Measurements from ENCODE around the gene PTPRC. TPM values are rescaled to one million over a fixed set of nuclear protein-coding genes. Genes with fewer than 3 reads are reported as not detected.

PTPRC gene
- total RNA-seq, 2 donors from 2014 or later = 27.1 to 86.8 TPM

DNA sequence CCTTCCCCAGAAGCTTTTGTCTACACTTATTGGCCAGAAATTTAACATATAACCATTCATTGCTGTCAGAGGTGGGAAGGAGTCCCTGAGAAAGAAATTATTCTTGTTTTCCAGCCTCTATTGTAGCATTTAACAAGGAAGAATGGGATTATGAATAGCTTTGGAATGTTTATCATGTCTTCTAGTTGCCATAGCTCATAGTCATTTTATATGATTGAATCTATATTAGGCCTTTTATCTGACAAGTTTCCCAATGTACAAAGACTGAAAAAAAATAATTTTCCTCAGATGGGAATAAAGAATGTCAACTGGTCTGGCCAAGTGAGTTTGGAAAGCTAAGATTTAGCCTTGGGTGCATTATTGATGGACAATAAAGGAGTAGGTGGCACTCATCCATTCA, 28.3 kb downstream of the PTPRC start:
- no peaks in the 10 kb centered on the region for H3K9me3 ChIP-seq
- TF ChIP-seq, protein P1, sequence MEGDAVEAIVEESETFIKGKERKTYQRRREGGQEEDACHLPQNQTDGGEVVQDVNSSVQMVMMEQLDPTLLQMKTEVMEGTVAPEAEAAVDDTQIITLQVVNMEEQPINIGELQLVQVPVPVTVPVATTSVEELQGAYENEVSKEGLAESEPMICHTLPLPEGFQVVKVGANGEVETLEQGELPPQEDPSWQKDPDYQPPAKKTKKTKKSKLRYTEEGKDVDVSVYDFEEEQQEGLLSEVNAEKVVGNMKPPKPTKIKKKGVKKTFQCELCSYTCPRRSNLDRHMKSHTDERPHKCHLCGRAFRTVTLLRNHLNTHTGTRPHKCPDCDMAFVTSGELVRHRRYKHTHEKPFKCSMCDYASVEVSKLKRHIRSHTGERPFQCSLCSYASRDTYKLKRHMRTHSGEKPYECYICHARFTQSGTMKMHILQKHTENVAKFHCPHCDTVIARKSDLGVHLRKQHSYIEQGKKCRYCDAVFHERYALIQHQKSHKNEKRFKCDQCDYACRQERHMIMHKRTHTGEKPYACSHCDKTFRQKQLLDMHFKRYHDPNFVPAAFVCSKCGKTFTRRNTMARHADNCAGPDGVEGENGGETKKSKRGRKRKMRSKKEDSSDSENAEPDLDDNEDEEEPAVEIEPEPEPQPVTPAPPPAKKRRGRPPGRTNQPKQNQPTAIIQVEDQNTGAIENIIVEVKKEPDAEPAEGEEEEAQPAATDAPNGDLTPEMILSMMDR (IDR thresholded peaks at IDR 0.05) = no peak
- H3K4me3 ChIP-seq = no peak overlapping the region

DNA sequence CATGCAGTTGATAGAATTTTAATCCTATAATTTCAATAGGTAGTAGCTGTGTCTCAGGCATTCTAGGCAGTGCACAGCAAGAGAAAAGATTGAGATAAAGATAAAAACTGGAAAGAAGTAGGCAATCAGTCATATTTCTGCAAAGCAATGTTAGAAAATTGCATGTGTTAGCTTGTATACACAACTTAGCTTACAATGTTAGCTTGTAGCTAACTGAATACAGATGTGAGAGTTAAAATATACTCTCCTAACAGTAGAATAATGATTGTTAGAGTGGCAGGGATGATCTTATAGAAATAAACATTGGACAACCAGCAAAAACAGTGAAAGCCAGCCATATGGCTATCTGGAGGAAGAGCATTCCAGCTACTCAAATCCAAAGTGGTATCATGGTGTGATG, 29.0 kb downstream of the PTPRC start:
- Histone ChIP-seq H3K27ac (no peak overlapping the region), H3K4me1 (ENCODE audit: control insufficient read depth in 1 of 2, low read depth in 2 of 2) (no peaks in the 10 kb centered on the region), H3K36me3 (no peaks in the 10 kb centered on the region), H3K9me3 (no peaks in the 10 kb centered on the region), H3K4me3 (no peak overlapping the region), H3K27me3 (replicated peaks; ENCODE audit: insufficient read depth) (no peaks in the 10 kb centered on the region)
- DNase-seq (ENCODE audit: low spot score) = no peak
- ATAC-seq (ENCODE audit: insufficient number of reproducible peaks, low FRiP score, low read depth) = no peak
- TF ChIP-seq, protein P1 (IDR thresholded peaks at IDR 0.05) = no peak

More for the DNA sequence above, 28.3 kb downstream of the PTPRC start:
- ATAC-seq (ENCODE audit: insufficient number of reproducible peaks, low FRiP score, low read depth) (no peak), DNase-seq (ENCODE audit: low spot score) (no peak)
- Histone ChIP-seq H3K27ac (no peak overlapping the region), H3K36me3 (no peaks in the 10 kb centered on the region), H3K4me1 (ENCODE audit: control insufficient read depth in 1 of 2, low read depth in 2 of 2) (no peaks in the 10 kb centered on the region), H3K27me3 (replicated peaks; ENCODE audit: insufficient read depth) (no peaks in the 10 kb centered on the region)

DNA sequence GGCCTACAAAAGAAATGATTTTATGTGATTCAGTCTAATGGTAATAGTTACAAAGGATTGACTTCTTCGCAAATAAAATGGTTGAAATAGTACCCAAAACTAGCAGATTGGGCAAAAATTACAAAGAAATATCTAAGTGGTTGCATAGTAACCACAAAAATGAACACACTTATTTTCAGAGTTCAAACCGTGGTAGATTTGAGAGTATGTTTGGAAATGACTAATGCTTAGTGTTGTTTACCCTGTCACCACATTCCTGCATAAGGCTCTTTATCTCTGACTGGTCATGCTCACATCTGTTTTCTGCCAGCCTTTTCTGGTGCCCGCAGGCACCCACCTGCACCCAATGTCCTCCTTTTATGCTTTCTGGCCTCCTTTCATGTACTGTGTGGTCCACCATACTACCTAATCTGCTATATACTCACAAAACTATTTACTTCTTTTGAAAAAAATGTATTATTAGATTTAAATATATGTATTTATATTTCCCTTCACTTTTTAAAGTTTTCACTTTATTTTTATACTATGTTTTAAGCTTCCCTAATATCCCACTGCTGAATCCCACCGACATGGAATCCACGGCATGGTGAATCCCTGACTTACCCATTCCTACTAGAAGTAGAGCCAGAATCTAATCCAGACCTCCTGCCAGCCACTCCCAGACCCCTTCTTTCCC, 30.3 kb downstream of the PTPRC start:
- TF ChIP-seq, protein P1 (IDR thresholded peaks at IDR 0.05) = no peak

DNA sequence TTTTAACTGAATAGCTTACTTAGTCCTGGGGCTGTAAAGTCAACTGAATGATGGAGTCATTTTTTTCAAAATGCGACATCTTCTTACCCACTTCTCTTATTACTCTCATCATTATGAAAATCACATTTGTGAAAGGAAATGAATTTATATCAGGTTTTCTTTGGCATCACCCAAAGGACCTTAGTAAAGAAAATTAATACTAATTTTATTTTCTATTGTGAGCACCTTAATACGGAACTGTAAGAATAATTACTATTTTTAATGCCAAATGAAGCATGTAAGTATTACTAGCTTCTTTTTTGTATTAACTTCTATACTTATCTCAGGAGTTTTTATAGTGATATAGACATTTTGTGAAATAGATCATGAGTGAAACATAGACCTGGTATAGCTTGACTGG, 30.9 kb downstream of the PTPRC start:
- TF ChIP-seq, protein P1 (IDR thresholded peaks at IDR 0.05) = no peak
- H3K27me3 ChIP-seq (replicated peaks; ENCODE audit: insufficient read depth) = no peaks in the 10 kb centered on the region
- no peaks in the 10 kb centered on the region for H3K9me3 ChIP-seq
- H3K36me3 ChIP-seq = no peaks in the 10 kb centered on the region
- DNase-seq (ENCODE audit: low spot score) (no peak), ATAC-seq (ENCODE audit: insufficient number of reproducible peaks, low FRiP score, low read depth) (no peak)
- H3K27ac ChIP-seq = no peak overlapping the region
- no peaks in the 10 kb centered on the region for H3K4me1 ChIP-seq (ENCODE audit: control insufficient read depth in 1 of 2, low read depth in 2 of 2)
- H3K4me3 ChIP-seq = no peak overlapping the region

More for the DNA sequence above, 30.3 kb downstream of the PTPRC start:
- Histone ChIP-seq H3K36me3 (no peaks in the 10 kb centered on the region), H3K27ac (no peak overlapping the region), H3K4me1 (ENCODE audit: control insufficient read depth in 1 of 2, low read depth in 2 of 2) (no peaks in the 10 kb centered on the region), H3K27me3 (replicated peaks; ENCODE audit: insufficient read depth) (no peaks in the 10 kb centered on the region), H3K9me3 (no peaks in the 10 kb centered on the region), H3K4me3 (no peak overlapping the region)
- ATAC-seq (ENCODE audit: insufficient number of reproducible peaks, low FRiP score, low read depth) = no peak
- DNase-seq (ENCODE audit: low spot score) = no peak

DNA sequence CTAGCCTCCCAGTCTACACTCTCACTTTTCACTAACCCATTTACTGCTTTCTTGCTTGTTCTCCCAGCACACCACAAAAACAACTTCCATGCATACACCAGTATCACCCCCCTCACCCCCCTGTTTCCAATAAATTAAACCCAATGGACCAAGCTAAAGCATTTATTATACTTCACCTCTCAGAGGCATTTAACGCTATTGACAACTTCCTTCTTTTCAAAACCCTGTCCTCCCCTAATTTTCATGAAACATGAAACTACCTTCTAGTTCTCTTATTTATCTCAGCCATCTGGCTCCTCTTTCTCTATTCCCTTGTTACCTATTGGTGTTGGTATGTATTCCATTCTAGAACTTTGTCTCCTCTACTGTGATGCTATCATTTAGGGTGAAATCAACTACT, 32.3 kb downstream of the PTPRC start:
- H3K4me3 ChIP-seq = no peak overlapping the region

More for the DNA sequence above, 32.3 kb downstream of the PTPRC start:
- no peaks in the 10 kb centered on the region for H3K4me1 ChIP-seq (ENCODE audit: control insufficient read depth in 1 of 2, low read depth in 2 of 2)
- TF ChIP-seq, protein P1 (IDR thresholded peaks at IDR 0.05) = no peak
- H3K27ac ChIP-seq = no peak overlapping the region
- H3K36me3 ChIP-seq = no peaks in the 10 kb centered on the region
- no peak for ATAC-seq (ENCODE audit: insufficient number of reproducible peaks, low FRiP score, low read depth)
- H3K9me3 ChIP-seq = no peaks in the 10 kb centered on the region
- DNase-seq (ENCODE audit: low spot score) = no peak
- H3K27me3 ChIP-seq (replicated peaks; ENCODE audit: insufficient read depth) = no peaks in the 10 kb centered on the region
